Measurements from ENCODE around the gene MRPL45. TPM values are rescaled to one million over a fixed set of nuclear protein-coding genes. Genes with fewer than 3 reads are reported as not detected.

MRPL45 gene
- total RNA-seq, 4 donors from 2014 or later = 6.7 to 32.3 (median 19.0) TPM

- no peak for DNase-seq
- no peaks in the 10 kb centered on the region for H3K4me1 ChIP-seq
- no peaks in the 10 kb centered on the region for H3K36me3 ChIP-seq
- H3K27me3 ChIP-seq = no peaks in the 10 kb centered on the region
- intact Hi-C loops (cut with DNase I; ENCODE audit: low total_unique reads) = no loop called here
- no peaks in the 10 kb centered on the region for H3K9me3 ChIP-seq
- H3K27ac ChIP-seq = no peak overlapping the region
- no peak overlapping the region for H3K4me3 ChIP-seq
- no peak for TF ChIP-seq CTCF (IDR thresholded peaks at IDR 0.05)
- TF ChIP-seq POLR2A (IDR thresholded peaks at IDR 0.05) = no peak
Measured at GRCh38 chr17:38330941-38331411, 34.0 kb downstream of the MRPL45 start.

- no peak for TF ChIP-seq POLR2A (IDR thresholded peaks at IDR 0.05)
- no peak for TF ChIP-seq CTCF (IDR thresholded peaks at IDR 0.05)
- Histone ChIP-seq H3K4me3 (no peak overlapping the region), H3K9me3 (no peaks in the 10 kb centered on the region), H3K4me1 (no peaks in the 10 kb centered on the region), H3K27me3 (no peaks in the 10 kb centered on the region), H3K36me3 (no peaks in the 10 kb centered on the region), H3K27ac (no peak overlapping the region)
- DNase-seq = no peak
- intact Hi-C loops (cut with DNase I; ENCODE audit: low total_unique reads) = no loop called here
Measured at GRCh38 chr17:38332735-38333134, 35.8 kb downstream of the MRPL45 start.

- no peaks in the 10 kb centered on the region for H3K27me3 ChIP-seq
- intact Hi-C loops (cut with DNase I; ENCODE audit: low total_unique reads) = no loop called here
- no peak for DNase-seq
Measured at GRCh38 chr17:38333635-38334295, 36.8 kb downstream of the MRPL45 start.

GRCh38 chr17:38334480-38335364, 37.8 kb downstream of the MRPL45 start:
- Histone ChIP-seq H3K4me1 (no peaks in the 10 kb centered on the region), H3K9me3 (no peaks in the 10 kb centered on the region), H3K27me3 (no peaks in the 10 kb centered on the region), H3K4me3 (no peak overlapping the region), H3K27ac (no peak overlapping the region), H3K36me3 (no peaks in the 10 kb centered on the region)
- intact Hi-C loops (cut with DNase I; ENCODE audit: low total_unique reads) = no loop called here
- TF ChIP-seq CTCF (IDR thresholded peaks at IDR 0.05) (no peak), POLR2A (IDR thresholded peaks at IDR 0.05) (no peak)
- DNase-seq = no peak

More at GRCh38 chr17:38333635-38334295, 36.8 kb downstream of the MRPL45 start:
- Histone ChIP-seq H3K27ac (no peak overlapping the region), H3K4me3 (no peak overlapping the region), H3K4me1 (no peaks in the 10 kb centered on the region), H3K36me3 (no peaks in the 10 kb centered on the region), H3K9me3 (no peaks in the 10 kb centered on the region)
- no peak for TF ChIP-seq POLR2A (IDR thresholded peaks at IDR 0.05)
- TF ChIP-seq CTCF (IDR thresholded peaks at IDR 0.05) = no peak

- no peaks in the 10 kb centered on the region for H3K9me3 ChIP-seq
- DNase-seq = no peak
- intact Hi-C loops (cut with DNase I; ENCODE audit: low total_unique reads) = no loop called here
- H3K27me3 ChIP-seq = no peaks in the 10 kb centered on the region
- no peak overlapping the region for H3K27ac ChIP-seq
- H3K36me3 ChIP-seq = no peaks in the 10 kb centered on the region
- no peak overlapping the region for H3K4me3 ChIP-seq
- no peaks in the 10 kb centered on the region for H3K4me1 ChIP-seq
- no peak for TF ChIP-seq CTCF (IDR thresholded peaks at IDR 0.05)
- no peak for TF ChIP-seq POLR2A (IDR thresholded peaks at IDR 0.05)
Measured at GRCh38 chr17:38336838-38337237, 39.9 kb downstream of the MRPL45 start.

All from uterus (tissue), 4 donors.